ENCODE results near the gene USF1.
A peak's percentile ranks its signal among the peaks of the same experiment; 100 is the strongest.
"Not testable (repeated sequence)": the region's sequence is repeated elsewhere in the genome, so short reads cannot be mapped to it uniquely, and the experiment has no call there.

Gene USF1

DNA sequence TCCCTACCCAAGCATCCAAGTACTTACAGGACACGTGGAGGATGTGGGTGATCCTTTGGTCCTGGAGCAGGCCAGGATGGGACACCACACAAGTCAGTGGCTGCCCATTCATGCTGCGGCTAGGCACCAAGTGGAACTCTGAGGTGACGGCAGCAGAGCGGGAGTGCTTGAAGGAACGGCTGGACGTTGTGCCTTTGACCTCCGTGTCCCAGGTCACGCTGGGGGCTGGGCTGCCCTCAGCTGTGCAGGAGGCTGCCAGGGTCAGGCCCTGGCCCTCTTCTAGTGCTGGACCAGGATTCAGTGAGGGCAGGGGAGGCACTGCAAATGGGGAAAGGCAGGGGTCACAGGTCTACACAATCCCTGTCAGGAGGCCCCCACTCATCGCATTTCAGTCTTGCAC lies 31.6 kb upstream of the USF1 start:
- no peak for DNase-seq

DNA sequence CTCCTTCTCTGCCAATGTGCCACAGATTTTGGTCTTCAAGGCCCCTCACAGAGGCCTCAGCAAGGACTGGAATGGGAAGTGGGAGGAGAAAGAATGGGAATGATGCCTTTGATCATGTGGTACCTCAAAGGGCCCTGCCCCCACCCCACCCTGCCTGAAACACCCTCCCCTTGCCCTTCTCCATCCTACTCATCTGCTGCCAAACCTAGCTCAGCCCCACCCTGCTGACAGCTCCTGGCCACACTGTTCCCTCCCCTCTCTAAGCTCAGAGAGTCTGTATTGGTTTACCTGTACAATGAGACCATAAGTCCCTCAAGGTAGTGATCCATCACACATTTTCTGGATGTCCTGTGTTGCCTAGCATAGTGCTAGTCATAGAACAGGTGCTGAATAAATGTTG lies 30.6 kb upstream of the USF1 start:
- DNase-seq = no peak

DNA sequence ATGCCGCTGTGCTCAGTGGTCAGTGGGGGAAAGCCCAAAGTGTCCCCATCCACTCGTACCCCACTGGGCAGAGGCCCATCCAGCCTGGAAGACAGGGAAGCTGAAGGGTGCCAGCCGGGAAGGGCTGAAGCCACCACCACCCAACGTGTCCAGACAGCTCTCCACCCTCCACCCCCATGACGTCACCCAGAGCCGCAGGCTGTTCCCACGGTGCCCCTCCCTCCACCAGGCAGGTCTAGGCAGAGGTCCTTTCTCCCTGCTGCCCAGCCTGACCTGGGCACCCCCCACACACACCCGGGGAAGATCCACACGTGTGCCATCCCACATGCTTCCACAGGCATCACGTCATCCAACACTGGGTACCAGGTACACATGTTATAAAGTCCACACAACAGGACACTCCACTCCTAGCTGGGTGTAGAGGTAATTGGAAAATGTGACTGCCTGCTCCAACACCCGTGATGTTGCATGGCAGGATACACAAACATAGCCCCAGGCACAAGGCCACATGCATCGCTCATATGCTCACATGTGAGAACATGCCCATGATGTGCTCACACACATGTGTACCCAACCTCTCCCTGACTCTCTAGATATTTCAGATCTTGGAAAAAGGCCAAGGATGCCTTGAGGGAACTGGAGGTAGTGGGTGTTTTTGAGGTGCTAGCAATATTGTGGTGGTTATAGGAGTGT lies 29.0 kb upstream of the USF1 start:
- no peak for DNase-seq

DNA sequence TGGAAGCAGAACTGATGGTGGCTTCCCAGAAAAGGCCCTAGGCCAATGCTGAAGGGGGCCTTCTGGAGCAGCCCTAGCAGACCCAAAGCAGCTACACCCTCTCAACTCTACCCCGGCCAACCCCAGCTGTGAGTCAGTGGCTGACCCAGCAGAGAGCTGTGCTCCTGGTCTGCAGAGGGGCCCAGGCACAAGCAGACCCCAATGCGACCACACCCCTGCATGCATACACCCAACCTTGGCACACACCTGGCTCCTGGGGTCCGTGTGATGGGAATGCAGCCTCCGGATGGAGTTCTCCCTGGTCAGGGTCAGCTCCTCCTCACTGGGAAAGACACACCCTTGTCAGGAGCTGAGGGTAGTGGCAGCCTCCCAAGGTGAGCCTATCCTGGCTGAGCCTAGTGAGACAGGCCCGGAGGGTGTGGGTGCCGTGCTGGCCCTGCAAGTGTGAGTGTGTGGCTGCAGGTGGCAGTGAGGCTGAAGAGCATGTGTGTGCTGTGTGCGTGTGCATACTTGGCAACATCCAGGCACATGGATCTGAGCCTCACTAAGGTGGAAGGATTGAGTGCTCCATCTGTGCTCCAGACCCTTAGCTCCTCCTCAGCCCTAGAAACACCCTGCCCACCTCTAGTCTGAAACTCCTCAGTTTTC lies 27.8 kb upstream of the USF1 start:
- no peak for DNase-seq

DNA sequence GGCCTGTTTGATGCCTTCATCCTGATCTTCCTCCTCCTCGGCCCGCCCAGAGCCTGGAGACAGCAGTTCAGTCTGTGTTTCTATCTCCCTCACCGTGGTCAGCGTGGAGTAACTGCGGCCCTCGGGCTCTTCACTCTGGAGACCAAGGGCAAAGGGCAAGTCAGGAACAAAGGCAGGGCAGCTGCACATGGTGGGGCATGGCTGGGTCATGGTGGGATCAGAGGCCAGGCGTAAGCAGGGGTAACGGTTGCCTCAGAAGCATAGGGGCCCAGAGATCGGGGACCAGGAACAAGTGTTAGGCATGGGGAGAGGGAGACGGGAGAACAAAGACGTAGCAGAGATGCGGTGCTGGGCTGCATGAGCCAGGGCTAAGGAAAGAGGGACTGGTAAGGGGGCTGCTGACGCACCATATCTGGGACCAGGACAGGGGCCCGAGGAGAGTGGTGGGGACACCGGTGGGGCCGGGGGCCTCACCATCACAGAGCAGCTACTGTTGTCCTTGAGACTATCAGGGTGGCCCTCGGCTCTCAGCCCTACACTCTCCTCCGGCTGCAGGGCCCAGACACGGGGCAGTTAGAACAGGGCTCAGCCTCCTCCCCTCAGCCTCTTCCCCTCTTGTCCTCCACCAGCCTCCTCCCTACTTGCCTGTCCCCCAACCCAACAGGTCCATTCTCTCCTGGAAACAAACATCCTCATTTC lies 27.1 kb upstream of the USF1 start:
- no peak for DNase-seq

DNA sequence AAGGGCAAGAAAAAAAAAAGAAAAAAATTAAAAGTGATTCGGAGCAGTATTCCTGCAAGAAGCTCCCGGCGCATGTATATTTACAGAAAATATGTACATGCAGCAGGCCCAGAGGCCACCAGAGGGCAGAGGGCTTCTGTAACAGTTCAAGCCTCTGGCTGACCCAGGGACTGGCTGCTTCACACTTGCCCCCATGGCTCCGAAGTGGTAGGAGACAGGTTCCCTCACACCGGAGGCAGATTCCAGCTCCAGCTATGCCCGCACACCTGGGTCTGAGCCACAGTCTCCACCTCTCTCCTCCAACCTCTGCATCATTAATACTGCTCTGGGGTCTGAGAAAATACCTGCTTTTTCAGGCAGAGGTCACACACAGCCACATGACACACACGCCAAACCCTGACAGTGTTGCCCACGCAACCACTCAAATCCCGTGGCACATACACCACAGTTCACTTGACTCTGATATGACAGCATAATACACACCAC lies 26.2 kb upstream of the USF1 start:
- peak; percentile 51 for DNase-seq

DNA sequence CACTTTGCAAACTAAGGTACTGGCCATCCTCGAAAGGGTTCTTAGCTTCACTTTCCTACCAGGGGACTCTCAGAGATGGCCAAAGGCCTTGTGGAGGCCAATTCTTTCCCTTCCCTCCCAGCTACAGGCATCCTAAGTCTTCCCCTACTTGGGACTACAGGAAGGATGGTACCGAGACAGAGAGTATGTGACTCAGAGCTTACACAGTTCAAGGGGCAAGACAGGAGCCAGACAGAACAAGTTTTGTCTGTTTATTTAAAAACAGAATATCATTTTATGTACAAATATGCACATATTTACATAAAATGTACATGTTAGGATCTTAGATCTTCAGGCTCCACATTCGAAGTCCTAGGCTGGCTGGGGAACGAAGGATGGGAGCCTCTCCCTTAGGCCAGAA lies 25.0 kb upstream of the USF1 start:
- no peak for DNase-seq

DNA sequence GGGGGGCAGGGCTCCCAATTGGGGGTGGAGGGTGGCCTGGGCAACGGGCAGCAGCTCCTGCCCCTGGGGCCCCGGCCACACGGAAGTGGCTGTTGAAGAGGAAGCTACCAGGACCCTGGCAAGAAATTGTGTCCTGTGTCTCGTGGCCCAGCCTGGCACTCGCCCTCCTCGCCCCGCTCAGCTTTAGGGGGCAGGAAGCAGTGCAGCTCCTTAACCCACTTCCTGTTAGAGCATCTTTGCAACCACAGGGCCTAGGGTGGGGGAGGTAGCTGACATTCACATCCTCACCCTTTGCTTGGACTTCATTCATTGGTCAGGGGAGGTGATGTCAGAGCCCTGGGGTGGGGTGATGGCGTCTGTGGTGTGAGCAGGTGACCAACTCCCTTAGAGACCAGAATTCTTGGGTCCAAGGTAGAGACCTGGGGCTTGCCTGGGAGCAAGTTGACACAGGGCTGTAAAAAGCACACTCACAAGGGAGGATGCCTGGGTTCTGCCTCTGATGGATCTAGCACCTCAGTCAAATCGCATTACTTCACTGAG lies 24.0 kb upstream of the USF1 start, which contains the start of gene ARHGAP30:
ARHGAP30 (minus strand) TSS at position 161 of the 540 bp plus-strand sequence. CDS start 267 bp downstream, outside the sequence.
- peak; percentile 86 for DNase-seq

DNA sequence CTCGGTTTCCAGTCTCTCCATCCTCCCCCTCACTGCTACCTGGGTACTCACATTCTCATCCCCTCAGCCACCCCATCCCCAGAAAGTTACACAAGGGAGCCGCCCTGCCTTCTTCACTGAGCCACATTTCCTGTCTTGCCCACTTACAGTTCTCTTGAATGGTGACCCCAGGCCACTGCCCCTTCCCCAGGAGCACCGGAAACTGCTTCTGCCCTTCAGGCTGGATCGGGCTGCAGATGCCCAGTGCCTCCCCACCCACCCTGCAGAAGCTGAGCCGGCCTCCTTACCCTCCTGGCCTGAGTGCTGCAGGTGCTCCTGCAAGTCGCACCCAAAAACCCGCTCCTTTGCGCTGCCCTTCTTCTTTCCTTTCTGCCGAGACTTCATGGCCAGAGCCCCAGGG lies 23.5 kb upstream of the USF1 start:
- no peak for DNase-seq

DNA sequence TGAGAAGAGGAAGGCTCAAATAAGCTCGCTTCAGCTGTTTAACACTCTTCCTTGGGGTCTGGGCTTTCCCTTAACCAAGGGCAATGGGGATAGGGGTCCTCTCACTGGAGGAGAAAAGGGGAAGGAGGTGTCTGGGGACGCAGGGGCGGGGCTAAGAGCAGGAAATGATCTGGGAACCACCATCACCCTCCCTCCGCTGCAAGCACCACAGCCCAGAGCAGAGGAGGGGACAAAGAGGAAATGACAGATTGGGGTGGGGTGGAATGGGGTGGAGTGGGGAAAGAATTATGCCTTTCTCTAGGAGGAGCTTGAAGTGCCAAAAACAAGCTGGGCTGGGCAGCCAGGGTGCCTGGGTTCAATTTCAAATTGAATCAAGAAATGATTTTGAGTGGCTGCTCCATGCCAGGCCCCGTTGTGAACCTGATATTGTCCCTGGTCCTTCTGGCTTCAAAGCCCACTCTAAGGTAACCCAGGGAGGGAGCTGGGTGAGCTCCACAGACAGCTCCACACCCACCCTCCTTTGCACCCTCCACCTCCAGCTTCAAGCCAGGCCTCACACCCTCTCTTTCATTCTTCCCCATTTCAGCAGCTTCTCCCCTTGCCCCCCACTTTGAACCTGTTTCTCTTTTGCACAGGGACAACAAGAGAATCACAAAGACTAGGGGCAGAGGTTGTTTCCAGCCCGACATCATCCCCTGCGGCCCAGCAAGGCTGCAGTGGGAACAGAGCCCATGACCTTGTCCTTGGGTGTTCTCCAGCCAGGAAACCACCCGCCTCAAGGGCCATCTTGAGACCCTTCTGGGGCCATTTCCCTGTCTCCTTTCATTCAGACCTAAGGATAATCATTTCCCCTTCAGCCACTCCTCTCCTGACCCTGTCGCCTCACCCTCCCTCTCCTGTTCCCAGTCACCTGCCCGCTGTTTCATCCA lies 22.8 kb upstream of the USF1 start:
- peak; percentile 77 for DNase-seq

DNA sequence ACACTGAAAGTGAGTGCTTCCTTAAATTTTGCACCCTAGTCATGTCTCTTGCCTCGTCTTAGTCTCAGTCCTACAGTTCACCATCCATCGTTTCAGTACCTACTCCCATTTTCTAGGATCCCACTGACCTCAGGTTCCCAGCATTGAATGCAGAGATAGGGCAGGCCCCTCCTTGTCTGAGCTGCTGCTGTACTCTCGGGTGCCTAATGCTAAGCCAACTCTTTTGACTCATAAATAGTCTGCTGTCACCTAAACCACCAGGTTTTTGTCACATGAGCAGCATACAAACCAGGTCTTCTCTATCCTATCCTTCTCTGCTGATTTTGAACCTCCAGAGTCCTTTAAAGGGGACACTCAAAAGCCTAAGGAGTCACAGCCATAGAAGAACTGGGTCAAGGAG lies 20.9 kb upstream of the USF1 start:
- no peak for DNase-seq

DNA sequence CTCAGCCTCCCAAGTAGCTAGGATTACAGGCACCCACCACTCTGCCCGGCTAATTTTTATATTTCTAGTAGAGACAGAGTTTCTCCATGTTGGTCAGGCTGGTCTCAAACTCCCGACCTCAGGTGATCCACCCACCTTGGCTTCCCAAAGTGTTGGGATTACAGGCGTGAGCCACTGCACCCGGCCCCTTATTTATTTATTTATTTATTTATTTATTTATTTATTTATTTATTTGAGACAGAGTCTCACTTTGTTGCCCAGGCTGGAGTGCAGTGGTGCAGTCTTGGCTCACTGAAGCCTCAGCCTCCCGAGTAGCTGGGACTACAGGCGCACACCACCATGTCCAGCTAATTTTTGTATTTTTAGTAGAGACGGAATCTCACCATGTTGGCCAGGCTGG lies 19.9 kb upstream of the USF1 start:
- DNase-seq = not testable (repeated sequence)

DNA sequence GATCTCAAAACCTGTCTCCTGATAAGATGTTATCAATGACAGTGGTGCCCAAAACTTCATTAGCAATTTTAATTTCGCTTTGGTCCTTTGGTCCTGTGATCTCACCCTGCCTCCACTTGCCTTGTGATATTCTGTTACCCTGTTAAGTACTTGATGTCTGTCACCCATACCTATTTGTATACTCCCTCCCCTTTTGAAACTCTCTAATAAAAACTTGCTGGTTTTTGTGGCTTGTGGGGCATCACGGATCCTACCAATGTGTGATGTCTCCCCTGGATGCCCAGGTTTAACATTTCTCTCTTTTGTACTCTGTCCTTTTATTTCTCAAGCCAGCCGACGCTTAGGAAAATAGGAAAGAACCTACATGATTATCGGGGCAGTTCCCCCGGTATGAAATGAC lies 18.2 kb upstream of the USF1 start:
- DNase-seq = not testable (repeated sequence)

DNA sequence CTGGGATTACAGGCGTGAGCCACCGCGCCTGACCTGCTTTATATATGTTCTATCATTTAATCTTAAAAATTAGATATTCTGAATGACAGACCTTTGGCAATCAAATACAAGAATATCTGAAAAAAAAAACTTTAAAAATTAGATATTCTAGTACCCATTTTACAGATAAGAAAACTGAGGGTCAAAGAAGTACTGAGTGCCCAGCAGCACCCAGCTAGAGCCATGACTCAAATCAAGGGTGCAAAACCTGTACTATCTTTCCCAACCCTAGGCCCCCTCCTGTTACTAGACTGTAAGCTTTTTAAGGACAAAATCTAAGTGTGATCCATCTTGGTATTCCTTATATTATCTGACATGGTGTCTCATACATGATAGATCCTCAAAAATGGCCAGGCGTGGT lies 15.6 kb upstream of the USF1 start:
- DNase-seq = no peak

DNA sequence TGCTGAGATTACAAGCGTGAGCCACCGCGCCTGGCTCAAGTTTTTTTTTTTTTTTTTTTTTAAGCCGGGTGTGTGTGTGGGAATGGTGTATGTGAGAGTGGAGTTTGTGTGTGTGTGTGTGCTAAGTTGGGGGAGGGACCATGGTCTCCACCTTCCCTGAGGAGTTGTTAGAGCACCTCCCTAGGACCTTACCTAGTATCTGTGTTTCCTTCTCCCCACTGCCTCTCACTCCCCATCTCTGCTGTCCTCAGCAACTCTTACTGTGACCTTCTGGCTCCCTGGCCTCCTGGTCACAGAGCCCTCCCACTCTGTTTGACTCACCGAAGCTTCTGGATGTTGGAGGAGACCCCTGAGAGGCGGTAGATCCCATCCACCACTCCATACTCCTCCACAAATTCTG lies 13.5 kb upstream of the USF1 start:
- DNase-seq = no peak

DNA sequence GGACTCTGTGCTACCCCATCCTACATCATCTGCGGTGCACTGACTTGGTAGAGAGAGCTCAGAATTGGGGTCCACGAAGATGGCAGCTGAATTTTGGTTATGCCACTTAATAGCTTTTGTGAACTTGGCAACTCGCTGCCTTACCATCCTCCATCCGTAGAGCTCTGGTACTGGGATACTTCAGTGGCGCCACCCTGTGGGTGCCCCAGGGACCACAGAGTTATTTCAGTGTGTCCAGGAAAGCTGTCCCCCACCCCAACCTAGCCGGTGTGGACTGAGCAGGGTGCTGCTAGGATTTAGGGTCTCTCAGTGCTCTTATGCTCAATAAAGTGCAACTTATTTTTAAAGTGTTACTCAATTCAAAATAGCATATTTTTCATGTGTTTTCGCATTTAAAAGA lies 9.0 kb upstream of the USF1 start:
- no peak for DNase-seq

DNA sequence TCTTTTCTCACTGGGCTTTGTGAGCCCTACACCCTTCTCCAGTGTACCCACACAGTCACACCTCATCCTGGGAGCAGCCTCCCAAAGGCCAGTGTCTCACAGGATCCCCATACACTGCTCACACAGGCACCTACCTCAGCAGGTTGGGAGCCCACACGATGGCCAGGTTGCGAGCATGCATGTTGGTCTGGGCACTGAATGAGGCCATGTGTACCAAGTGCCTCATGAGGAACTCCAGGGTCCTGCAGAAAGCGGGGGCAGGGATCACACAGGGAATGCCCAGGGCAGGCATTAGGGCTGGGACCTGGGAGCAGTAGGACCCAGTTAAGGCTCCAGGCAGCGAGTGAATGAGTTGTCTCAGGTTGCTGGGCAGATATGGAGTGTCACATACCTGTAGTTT lies 8.5 kb upstream of the USF1 start:
- DNase-seq = no peak

DNA sequence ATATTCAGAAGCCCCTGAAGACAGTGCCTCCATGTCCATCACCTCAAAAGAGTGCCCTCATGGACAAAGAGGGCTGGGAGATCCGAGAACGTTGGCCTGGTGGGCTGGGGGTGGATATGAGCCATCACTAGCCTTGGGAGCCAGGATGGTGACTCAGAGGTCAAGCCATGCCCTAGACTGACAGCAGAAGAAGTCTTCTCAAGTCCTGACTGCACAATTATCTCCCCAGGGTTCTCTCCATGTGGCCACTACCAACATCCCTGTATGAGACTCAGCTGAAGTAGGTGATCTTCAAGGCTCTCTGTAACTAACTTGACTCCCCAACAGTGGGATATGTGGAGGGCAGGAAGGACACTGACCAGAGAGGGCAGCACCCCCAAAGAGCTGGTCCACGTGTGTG lies 7.1 kb upstream of the USF1 start:
- DNase-seq = no peak

DNA sequence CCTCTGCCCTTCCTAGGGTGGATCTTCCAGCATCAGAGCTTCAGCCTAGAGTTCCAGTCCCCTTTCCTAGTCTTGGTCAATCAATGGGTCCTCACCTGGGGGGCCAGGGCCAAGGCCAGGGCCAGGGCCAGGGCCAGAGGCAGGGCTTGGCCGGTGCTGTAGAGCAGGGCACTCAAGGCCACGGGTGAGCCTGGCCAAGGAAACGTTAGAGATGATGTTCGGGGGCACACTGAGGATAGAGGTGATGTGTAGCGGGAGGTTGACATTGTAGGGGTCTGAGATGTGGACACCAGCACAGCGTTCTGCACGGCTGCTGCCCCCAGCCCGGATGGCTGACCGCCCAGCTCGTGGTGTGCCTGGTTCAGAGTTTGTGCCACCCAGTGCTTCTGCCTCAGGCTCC lies 5.4 kb upstream of the USF1 start:
- no peak for DNase-seq

DNA sequence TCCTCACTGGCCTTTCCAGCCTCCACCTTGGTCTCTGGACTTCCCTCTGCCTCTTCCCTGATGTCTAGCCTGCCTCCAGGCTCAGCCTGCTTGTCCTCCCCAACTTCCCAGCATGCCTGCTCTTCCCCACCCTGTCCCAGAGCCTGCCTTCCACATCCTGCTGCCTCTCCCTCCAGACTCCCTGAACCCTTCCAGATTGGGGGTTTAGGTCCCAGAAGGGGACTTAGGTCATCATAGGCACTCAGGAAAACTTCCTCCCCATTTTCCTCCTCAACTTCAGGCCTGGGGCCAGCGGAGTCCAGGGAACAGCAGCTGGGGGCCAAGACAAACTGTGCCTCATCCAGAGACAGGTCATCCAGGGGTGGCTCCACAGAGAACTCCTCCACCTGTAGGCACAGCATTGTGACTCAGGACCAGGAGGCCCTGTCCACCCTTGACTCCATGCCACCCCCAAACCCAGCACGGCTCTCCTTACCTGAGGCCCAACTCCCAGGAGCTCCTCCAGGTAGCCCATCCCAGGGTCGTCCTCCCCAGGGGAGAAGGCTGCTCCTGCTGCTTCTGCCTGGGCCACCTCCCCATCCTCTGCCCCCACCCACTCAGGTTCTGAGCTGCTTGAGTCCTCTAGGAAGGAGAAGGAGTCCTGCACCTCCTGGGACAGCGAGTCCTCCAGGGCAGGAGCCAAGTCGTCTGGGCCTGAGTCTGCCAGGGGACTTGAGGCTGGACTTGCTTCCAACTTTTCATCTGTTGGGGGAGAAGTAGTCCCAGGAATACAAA lies 3.4 kb upstream of the USF1 start:
- no peak for DNase-seq

Data from activated gamma-delta T cell treated with Interleukin-2 at 50 U/mL for 16 hours (primary cell).